Memory B cell (primary cell): ENCODE measurements around the gene TBC1D24.

Experiments
- ATAC-seq: fragments of 150-1000 bp; cut with Tn5 transposase; 2 replicates; pipeline ENCODE4 v1.10.0; 2021; ENCODE audit warnings: low read depth, mild to moderate bottlenecking, moderate library complexity
- DNase-seq, 2 donors: peaks; one replicate each; pipeline ENCODE4 v3.0.0; 2022; ENCODE audit warnings: low spot score in 2 of 2
- H3K27ac Mint-ChIP-seq: one replicate; pipeline ENCODE4 v1.8.0; 2022; ENCODE audit warnings: mild to moderate bottlenecking, moderate library complexity, mixed read lengths
- H3K27me3 Mint-ChIP-seq: one replicate; pipeline ENCODE4 v1.8.0; 2022; ENCODE audit warnings: mixed read lengths
- H3K36me3 Mint-ChIP-seq: one replicate; pipeline ENCODE4 v1.8.0; 2022; ENCODE audit warnings: mild to moderate bottlenecking, mixed read lengths
- H3K4me1 Mint-ChIP-seq: one replicate; pipeline ENCODE4 v1.8.0; 2022; ENCODE audit warnings: mixed read lengths
- H3K4me3 Mint-ChIP-seq: one replicate; pipeline ENCODE4 v1.8.0; 2022; ENCODE audit warnings: mild to moderate bottlenecking, moderate library complexity, mixed read lengths
- H3K9me3 Mint-ChIP-seq: one replicate; pipeline ENCODE4 v1.8.0; 2022; ENCODE audit warnings: mixed read lengths

Gene TBC1D24

DNA sequence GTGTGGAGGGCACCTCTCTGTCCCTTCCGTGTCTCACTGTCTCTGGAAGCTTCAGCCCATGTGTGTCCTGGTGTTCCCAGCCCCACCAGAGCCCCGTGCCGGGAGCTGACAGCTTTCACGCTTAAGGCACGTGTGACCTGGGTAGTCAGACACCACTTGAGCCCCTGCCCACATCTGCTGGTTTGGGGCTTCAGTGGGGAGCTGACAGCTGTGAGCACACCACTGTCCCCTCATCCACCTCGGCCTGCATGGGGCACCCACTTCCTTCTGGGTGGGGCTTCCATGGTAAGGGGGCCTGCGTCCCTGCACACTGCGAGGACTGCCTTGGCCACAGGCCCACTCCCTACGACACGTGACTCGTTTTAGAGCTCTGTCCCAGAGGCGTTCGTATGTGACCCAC, 17.7 kb upstream of the TBC1D24 start:
- H3K4me3 Mint-ChIP-seq = no peak overlapping the region
- ATAC-seq = no peak
- no peak overlapping the region for H3K27ac Mint-ChIP-seq
- peaks cover 4% of the 10 kb centered on the region for H3K4me1 Mint-ChIP-seq
- H3K27me3 Mint-ChIP-seq = peaks cover 2% of the 10 kb centered on the region
- no peak for DNase-seq
- no peaks in the 10 kb centered on the region for H3K9me3 Mint-ChIP-seq
- peaks cover 4% of the 10 kb centered on the region for H3K36me3 Mint-ChIP-seq

DNA sequence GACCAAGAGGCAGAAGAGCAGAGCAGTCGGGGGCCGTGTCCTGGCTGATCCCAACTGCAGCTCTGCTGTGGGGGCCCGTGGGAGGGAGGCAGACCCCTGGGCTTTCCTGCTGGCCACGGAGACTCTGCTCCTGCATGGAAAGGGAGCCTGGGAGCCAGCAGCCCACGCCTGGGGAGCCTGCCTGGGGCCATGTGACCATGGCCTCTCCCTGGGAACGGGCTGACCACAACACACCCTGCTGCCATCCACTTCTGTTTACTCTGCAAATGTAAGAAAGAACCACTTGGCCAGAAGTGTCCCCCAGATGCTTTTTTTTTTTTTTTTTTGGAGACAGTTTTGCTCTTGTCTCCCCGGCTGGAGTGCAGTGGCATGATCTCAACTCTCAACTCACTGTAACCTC, 17.0 kb upstream of the TBC1D24 start:
- H3K36me3 Mint-ChIP-seq = peaks cover 4% of the 10 kb centered on the region
- ATAC-seq (no peak), DNase-seq (no peak)
- H3K27me3 Mint-ChIP-seq = peaks cover 2% of the 10 kb centered on the region
- H3K4me1 Mint-ChIP-seq = peaks cover 4% of the 10 kb centered on the region
- no peak overlapping the region for H3K4me3 Mint-ChIP-seq
- no peak overlapping the region for H3K27ac Mint-ChIP-seq
- H3K9me3 Mint-ChIP-seq = no peaks in the 10 kb centered on the region

DNA sequence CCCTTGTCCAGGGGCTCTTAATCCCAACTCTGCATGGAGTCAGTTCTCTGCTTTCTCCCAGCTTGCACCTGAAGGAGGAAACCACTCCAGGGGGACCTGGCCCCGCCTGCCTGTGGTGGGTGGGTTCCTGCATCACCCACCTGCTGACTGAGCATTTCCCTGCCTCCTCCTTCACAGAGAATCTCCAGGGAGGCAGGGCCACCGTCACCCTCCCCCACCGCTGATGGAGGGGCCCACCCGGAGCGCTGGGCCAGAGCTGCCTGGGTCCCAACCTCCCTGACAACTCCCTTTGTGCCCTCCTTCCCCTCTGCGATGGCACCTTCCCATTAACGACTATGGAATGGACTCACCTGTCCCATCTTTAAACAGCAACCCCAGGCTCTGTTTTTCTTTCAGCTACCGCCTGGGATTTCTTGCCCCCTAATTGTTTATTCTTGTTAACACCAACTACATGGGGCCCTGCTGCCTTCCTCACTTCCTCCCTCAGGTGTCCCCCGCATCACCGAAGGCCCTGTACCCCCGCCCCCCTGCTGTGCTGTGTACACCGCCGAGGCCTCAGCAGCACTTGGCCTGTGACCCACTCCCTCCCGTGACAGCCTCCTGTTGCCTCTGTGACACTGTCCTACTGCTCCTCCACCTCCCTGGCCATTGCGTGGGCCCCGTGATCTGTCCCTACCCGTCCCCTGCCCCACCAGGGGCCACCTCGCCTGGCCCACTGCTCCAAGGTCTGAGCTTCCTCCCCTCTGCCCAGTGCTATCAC, 15.9 kb upstream of the TBC1D24 start:
- Mint-ChIP-seq H3K4me1 (peaks cover 4% of the 10 kb centered on the region), H3K4me3 (peak overlapping the region; percentile 85), H3K27ac (no peak overlapping the region), H3K27me3 (peaks cover 2% of the 10 kb centered on the region), H3K36me3 (no peaks in the 10 kb centered on the region), H3K9me3 (no peaks in the 10 kb centered on the region)
- no peak for DNase-seq
- ATAC-seq = no peak

DNA sequence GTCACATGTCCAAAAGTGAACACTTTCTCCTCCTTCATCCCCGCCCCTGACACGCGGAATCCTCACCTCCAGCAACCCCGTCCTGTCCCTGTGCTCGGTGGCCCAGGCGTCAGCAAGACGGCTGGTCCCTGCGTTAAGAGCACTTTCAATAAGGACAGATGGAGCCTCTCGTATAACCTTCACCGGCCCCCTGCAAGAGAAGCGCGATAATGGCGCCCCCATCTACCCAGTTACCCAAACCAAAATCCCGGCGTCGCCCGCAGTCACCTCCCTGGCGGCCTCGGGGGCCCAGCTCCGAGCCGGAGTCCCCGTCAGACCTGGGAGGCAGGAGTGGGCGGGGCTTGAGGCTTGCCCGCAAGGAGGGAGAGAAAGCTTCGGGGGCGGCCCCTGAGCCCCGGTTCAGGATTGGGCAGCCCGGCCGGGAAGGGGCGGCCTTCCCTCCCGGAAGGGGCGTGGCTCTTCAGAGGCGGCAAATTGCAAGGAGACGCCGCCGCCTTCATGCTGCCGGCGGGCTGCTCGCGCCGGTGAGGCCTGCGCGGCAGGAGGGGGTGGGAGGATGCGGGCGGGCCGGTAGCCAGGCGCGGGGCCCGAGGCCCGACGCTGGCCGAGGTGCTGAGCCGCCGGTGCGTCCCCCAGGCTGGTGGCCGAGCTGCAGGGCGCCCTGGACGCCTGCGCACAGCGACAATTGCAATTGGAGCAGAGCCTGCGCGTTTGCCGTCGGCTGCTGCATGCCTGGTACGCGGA, 15.1 kb upstream of the TBC1D24 start, which contains the start of gene TEDC2:
Gene TEDC2 (plus strand): TSS at position 463 of the 744 bp plus-strand sequence. CDS start 36 bp downstream, at position 499.
- no peak within 1 kb of the TSS for H3K27ac Mint-ChIP-seq
- peaks cover 2% of the 10 kb centered on the region for H3K27me3 Mint-ChIP-seq
- H3K4me1 Mint-ChIP-seq = peaks cover 4% of the 10 kb centered on the region
- peak within 1 kb of the TSS; percentile 85 for H3K4me3 Mint-ChIP-seq
- ATAC-seq (peak; percentile 99), DNase-seq (peak; percentile 89 to 93)
- no peaks in the 10 kb centered on the region for H3K36me3 Mint-ChIP-seq
- no peaks in the 10 kb centered on the region for H3K9me3 Mint-ChIP-seq

DNA sequence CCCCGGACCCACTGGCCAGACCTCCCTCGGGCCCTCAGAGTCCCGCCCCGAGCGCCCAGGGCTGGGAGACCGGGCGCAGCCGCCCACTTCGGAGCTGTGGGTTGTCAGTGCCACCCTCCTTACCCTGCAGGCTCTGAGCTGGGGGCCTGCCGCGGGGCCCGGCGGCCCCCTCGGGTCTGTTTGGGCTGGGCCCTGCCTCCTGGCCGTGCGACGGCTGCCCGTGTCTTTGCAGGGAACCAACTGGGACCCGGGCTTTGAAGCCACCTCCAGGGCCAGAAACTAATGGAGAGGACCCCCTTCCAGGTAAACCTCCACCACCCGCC, 14.6 kb upstream of the TBC1D24 start:
- Mint-ChIP-seq H3K4me3 (no peak overlapping the region), H3K9me3 (no peaks in the 10 kb centered on the region)
- ATAC-seq = no peak

GRCh38 chr16:2460916-2461315, 14.0 kb upstream of the TBC1D24 start:
- Mint-ChIP-seq H3K27me3 (peaks cover 2% of the 10 kb centered on the region), H3K27ac (no peak overlapping the region), H3K36me3 (no peaks in the 10 kb centered on the region), H3K4me1 (peaks cover 4% of the 10 kb centered on the region), H3K9me3 (no peaks in the 10 kb centered on the region), H3K4me3 (peak overlapping the region; percentile 24)
- ATAC-seq (no peak), DNase-seq (no peak)

More for the DNA sequence above, 14.6 kb upstream of the TBC1D24 start:
- peaks cover 2% of the 10 kb centered on the region for H3K27me3 Mint-ChIP-seq
- no peak for DNase-seq
- no peaks in the 10 kb centered on the region for H3K36me3 Mint-ChIP-seq
- no peak overlapping the region for H3K27ac Mint-ChIP-seq
- H3K4me1 Mint-ChIP-seq = peaks cover 4% of the 10 kb centered on the region

- ATAC-seq (no peak), DNase-seq (no peak)
- H3K27me3 Mint-ChIP-seq = peaks cover 2% of the 10 kb centered on the region
- H3K36me3 Mint-ChIP-seq = no peaks in the 10 kb centered on the region
- H3K4me3 Mint-ChIP-seq = no peak overlapping the region
- no peak overlapping the region for H3K27ac Mint-ChIP-seq
- no peaks in the 10 kb centered on the region for H3K9me3 Mint-ChIP-seq
- H3K4me1 Mint-ChIP-seq = peaks cover 6% of the 10 kb centered on the region
Observed at GRCh38 chr16:2462031-2462866, 12.7 kb upstream of the TBC1D24 start.

DNA sequence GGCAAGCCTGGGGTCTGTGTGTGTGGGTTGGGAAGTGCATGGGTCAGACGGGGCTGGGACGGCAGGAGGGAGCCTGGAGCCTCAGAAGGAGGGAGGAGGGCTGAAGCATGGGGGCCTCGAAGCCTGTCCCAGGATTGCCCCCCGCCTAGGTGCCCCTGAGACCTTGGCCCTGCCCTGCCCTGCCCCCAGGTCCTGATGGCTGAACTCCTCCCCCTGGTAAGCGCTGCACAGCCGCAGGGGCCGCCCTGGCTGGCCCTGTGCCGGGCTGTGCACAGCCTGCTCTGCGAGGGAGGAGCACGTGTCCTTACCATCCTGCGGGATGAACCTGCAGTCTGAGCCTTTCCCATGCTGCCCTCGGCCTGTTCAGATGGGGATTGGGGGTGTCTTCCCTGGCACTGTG, 10.6 kb upstream of the TBC1D24 start:
- Mint-ChIP-seq H3K9me3 (no peaks in the 10 kb centered on the region), H3K27me3 (peaks cover 3% of the 10 kb centered on the region), H3K27ac (no peak overlapping the region), H3K36me3 (no peaks in the 10 kb centered on the region), H3K4me3 (no peak overlapping the region), H3K4me1 (peaks cover 15% of the 10 kb centered on the region)
- ATAC-seq (no peak), DNase-seq (no peak)

- H3K4me1 Mint-ChIP-seq = peaks cover 22% of the 10 kb centered on the region
- ATAC-seq (no peak), DNase-seq (no peak)
- H3K4me3 Mint-ChIP-seq = no peak overlapping the region
- H3K27ac Mint-ChIP-seq = no peak overlapping the region
- H3K36me3 Mint-ChIP-seq = no peaks in the 10 kb centered on the region
- H3K27me3 Mint-ChIP-seq = peaks cover 10% of the 10 kb centered on the region
- no peaks in the 10 kb centered on the region for H3K9me3 Mint-ChIP-seq
Observed at GRCh38 chr16:2465653-2466415, 9.1 kb upstream of the TBC1D24 start.

DNA sequence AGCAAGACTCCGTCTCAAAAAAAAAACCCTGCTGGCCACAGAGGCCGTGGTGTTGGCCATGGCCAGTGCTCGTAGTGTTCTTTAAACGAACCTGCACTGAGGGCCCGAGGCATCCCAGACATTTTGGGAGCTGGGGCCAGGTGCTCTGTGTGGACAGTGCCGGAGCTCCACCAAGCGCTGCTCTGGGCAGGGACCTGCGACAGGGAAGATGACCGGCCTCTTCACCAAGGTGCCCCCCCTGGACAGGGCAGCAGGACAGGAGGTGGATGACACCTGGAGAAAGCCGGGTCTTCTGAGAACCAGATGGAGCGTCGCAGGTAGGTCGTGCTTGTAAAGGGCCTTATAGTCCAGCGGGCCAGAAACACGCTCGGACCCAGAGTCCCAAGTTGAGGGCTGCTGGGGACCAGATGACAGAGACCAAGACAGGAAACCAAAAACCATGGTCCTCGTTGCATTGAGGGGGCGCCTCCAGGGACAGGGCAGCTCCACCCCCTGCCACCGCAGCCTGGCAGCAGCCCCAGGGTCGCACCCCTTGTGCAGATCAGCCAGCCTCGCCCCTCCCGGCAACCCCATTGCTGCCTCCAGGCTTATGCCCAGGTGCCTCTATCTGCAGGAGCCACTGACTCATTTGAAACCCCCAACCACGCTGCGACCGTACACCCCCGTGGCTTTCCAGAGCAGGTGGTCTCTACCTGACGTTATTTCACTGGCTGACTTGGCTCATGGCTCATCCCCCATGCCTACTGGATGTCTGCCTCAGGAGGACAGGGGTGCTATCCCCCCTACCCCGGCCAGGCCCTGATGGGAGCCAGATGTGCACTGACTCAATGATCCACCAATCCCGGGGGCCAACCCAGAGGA, 8.0 kb upstream of the TBC1D24 start:
- Mint-ChIP-seq H3K27ac (no peak overlapping the region), H3K36me3 (no peaks in the 10 kb centered on the region), H3K4me3 (peak overlapping the region; percentile 43), H3K9me3 (no peaks in the 10 kb centered on the region), H3K27me3 (peaks cover 10% of the 10 kb centered on the region), H3K4me1 (peaks cover 22% of the 10 kb centered on the region)
- no peak for ATAC-seq
- DNase-seq = peak in 1 of 2 donors; percentile 28

DNA sequence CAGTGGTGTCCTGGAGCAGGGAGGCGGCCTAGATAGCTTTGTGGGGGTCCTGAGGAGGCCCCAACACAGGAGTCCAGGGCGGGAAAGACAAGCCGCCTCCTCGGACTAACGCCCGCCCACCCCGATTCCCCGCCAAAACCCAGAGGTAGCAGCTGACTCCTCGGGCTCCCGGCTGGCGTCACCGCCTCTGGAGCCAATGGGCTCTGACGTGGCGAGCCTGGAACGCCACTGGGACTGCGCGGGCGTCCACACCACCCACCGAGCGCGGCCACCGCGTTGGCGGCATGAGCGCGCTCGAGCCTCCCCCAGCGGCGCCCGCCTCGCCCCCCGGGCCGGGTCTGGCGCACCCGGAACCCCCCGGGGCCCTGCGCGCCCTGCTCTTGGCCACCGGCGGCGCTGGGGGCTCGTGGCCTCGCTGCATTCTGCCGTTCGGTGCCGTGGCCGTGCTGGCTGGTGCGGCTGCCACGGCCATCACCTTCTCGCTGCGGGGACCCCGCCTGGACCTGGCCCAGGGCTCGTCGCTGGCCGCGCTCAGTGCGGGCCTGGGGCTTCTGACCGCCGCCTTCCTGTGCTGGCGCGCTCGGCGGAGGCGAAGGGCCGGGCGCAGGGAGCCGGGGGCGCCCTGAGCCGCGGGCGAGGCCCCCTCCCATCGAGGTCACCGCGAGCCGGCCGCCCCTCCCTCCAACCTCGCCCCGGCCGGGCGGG, 7.2 kb upstream of the TBC1D24 start:
- Mint-ChIP-seq H3K27me3 (peaks cover 11% of the 10 kb centered on the region), H3K9me3 (no peaks in the 10 kb centered on the region), H3K4me3 (peak overlapping the region; percentile 78), H3K36me3 (no peaks in the 10 kb centered on the region), H3K4me1 (peaks cover 22% of the 10 kb centered on the region), H3K27ac (no peak overlapping the region)
- DNase-seq = peak in 1 of 2 donors; percentile 40
- peak; percentile 51 for ATAC-seq

GRCh38 chr16:2468233-2468724, 6.6 kb upstream of the TBC1D24 start:
- peaks cover 27% of the 10 kb centered on the region for H3K4me1 Mint-ChIP-seq
- peak overlapping the region; percentile 78 for H3K4me3 Mint-ChIP-seq
- H3K27ac Mint-ChIP-seq = no peak overlapping the region
- peak; percentile 61 for ATAC-seq
- DNase-seq = peak in 1 of 2 donors; percentile 29
- H3K36me3 Mint-ChIP-seq = no peaks in the 10 kb centered on the region
- H3K27me3 Mint-ChIP-seq = peaks cover 17% of the 10 kb centered on the region
- no peaks in the 10 kb centered on the region for H3K9me3 Mint-ChIP-seq
